Bone marrow (tissue), 2 donors: ENCODE results near the gene CLDN7.
"Not testable (repeated sequence)": the region's sequence is repeated elsewhere in the genome, so short reads cannot be mapped to it uniquely, and the experiment has no call there.

Experiments
- DNase-seq, 2 donors: peaks; one replicate each; lab custom pipeline; 2025; lab: John Stamatoyannopoulos, UW

CLDN7 gene

DNA sequence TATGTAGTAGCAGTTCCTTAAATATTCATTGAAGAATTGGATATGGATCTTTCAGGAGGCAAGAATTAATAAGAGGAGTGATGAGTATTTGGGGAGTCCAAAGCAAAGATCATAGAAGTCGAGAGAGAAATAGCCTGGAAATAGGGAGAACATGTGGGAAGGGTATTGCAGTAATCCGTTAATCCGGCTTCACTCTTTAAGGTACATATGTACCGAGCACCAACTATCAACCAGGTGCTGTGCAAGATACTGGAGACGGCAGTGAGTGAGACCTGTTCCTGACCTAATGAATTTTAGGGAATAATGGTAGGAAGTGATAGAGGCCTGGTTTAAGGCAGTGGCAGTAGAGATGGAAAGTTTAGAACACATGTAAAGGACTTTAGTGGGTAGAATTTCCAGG lies 9.2 kb downstream of the CLDN7 start:
- DNase-seq: no peak

DNA sequence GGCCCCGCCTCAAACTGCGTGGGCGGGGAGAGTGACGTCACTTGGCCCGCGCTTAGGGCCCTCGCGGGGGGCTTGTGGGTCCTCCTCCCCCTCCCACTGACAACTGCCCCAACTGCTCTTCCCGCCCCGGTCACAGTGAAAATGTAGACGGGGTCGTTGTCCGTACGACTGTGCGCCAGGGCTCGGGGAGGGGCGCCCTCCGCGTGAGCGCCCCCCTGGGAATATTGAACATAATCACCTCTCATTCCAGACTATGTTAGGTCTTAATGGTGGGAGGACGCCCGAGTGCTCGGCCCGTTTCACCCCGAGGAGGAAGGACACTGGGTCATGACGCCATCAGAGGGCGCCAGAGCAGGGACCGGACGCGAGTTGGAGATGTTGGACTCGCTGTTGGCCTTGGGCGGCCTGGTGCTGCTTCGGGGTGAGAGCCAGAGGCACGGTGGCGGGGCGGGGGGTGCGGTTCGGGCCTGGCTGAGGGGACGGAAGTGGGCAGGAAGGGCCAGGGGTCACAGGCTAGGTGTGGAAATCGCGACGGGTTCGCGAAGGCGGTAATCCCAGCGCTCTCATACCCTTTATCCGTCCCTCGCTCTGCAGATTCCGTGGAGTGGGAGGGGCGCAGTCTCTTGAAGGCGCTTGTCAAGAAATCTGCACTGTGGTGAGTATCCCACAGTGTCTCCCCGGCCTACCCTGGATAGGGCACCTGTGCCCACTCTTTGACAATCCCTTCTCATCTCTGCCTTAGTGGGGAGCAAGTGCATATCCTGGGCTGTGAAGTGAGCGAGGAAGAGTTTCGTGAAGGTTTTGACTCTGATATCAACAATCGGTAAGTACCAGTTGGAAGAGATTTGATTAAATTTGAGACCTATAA lies 9.9 kb downstream of the CLDN7 start, which contains the start of gene ELP5:
Gene ELP5, plus strand, starts transcription at position 40 of the 868 bp plus-strand sequence. Its CDS starts 336 bp downstream, at position 376.
- peak; percentile 89 to 98 for DNase-seq

DNA sequence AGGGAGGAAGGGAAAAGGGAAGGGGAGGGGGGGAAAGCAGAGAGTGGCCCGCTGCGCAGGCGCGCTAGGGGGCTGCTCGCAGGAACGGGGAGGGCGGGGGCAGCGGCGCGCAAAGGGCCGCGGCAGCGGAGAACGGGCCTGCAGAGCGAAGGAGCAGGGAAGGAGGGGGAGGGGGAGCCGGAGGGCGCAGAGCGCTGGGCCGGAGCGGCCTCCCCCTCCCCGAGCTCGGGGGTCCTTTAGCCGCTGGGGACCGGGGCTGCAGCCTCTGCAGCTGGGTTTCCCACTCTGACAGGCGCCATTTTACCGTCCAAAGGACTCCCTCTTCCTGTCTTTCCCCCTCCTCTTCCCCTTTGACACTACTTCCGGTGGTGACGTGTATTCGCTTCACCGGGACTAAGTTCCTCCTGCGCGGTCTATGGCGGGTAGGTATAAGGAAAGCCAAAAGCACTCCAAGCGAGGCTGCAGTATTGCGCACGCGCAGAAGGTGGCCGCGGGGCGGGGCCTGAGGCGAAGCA lies 10.6 kb downstream of the CLDN7 start, which contains the start of gene CTDNEP1:
Gene CTDNEP1, minus strand, starts transcription at position 74 of the 515 bp plus-strand sequence. CDS start 438 bp downstream, outside the sequence.
- peak; percentile 98 to 99 for DNase-seq

DNA sequence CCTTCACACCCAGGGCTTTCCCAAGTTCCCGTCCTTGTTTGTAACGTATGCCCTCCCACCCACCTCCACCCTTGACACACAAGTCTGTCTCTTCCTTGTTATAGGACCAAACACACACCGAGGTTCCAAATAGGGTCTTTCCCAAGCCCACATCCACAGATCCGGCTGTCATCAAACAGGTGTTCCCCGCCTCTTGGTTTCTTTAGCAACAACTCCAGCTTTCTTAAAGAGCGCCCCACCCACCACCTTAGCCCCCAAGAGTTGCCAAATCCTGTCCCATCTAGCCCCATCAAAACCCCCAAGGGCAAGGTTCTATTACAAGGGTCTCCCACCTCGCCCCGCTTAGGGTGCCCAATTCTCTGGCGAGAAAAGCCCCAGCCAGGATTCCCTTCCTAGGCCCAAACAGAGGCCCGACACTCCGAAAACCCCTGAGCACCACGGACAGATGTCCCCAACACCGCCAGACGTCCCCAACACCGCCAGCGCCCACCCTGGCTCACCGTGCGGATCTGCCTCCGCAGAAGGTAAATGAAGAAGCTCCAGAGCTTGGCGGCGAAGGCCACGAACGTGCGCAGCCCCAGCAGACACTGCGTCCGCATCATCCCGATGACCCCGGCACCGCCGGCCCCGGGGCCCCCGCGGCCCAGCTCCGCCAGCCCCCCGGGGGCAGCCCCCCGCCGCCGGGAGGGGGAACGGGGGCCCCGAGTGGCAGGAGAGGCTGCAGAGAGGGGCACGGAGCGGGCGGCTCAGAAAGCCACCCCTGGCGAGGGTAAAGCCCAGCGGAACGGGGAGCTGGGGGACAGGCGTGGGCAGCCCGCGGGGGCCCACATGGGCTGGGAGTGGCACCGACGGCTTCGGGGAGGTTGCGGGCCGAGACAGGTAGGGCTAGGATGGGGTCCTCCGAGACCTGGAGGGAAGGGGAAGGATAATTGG lies 11.3 kb downstream of the CLDN7 start:
- no peak for DNase-seq

DNA sequence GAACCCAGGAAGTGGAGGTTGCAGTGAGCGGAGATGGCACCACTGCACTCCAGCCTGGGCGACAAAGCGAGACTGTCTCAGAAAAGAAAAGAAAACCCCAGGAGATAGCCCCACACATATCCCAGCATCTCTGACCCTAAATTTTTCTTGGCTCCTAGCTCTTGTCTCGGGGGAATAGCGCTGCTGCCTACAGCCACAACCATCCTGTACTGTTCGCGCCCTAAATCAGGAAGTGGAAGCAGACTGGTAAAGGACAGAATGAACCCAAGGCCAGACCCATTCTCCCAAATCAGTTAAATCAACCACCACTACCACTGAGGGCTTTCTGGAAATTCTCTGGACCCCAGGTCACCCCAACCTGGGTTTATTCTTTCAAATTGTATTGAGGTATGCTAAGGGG lies 12.4 kb downstream of the CLDN7 start:
- DNase-seq: no peak

DNA sequence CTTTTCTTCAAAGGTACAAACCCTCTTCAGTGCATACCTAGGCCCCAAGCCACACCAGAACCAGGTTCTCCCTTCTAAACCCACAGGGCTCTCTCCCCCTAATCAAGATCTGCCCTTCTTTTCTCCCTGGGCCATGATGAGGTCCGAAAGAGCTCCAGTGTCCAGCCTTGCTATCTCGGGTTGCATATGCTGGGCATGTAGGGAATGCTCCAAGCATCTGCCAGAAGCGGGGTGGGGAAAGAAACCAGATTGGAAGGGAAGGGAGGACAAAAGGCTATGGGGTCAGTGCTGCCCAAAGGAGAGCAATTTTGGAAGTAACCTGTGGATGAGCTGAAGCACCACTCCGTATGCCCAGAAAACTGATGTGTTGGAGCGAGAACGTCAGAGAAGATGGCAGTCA lies 13.1 kb downstream of the CLDN7 start:
- DNase-seq: no peak

DNA sequence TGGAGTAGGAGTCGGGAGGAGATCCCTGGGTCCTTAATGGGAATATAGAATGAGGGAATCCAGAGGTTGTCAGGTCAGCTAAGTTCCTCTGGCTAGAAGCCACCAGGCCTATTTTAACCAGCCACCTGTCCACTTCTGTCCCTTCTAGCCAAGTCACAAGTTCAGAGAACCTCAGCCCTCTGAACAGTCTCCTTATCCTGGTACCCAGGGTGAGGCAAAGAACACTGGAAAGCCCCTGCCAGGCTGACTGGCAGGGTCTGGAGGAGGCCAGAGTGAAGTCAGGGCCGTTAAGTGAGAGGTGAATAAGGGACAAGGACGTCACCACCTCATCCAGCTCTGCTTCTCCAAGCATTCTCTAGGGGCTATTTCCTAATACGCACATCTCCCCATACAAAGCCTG lies 13.5 kb downstream of the CLDN7 start:
- no peak for DNase-seq

DNA sequence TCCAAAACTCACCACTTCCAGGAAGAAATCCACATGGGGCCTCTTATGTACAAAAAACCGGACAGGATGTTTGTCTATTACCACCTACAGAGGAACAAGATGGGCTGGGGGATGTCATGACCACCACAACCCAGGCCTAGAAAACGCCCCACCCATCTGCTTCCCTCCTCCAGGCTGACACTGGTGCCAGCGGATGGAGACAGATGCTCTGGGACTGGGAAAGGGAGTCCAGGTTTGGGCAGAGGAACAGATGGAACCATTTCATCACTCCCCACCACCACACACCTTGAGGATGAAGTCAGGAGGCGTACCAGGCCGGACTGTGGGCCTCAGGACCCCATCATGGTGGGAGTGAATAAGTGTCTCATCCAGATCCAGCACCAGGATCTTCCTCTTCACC lies 15.5 kb downstream of the CLDN7 start:
- DNase-seq: no peak

DNA sequence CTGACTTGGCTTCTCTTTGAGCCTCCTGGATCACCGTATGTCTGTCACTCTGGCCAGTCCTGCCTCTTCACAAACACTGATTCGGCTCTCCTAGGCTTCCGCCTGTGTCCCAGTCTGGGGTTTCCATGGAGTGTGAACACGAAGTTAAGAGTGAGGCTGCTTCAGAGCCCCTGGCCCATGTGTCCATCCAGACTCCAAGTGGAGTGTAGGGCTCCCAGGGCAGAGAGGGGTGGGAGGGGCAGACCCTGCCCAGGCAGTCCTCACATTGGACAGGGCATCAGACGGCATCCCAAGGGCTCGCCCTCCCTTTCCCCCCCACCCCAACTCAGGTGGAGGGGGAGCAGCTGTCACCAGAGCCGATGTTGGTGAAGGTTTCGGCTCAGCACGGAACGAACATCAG lies 18.4 kb downstream of the CLDN7 start:
- not testable (repeated sequence) for DNase-seq

DNA sequence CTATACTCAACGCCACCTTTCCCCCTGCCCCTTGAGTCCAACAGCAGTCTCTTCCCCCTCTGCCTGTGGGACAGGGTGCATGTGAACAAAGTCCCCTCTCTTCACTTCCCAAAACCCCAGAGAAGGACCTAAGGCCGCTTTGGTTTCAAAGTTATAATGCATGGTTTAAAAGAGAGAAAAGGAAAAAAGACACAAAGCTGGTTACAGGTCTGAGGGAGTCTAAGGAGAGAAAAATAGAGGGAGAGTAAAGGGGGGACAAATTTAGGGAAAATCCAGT lies 18.9 kb downstream of the CLDN7 start:
- DNase-seq: no peak

DNA sequence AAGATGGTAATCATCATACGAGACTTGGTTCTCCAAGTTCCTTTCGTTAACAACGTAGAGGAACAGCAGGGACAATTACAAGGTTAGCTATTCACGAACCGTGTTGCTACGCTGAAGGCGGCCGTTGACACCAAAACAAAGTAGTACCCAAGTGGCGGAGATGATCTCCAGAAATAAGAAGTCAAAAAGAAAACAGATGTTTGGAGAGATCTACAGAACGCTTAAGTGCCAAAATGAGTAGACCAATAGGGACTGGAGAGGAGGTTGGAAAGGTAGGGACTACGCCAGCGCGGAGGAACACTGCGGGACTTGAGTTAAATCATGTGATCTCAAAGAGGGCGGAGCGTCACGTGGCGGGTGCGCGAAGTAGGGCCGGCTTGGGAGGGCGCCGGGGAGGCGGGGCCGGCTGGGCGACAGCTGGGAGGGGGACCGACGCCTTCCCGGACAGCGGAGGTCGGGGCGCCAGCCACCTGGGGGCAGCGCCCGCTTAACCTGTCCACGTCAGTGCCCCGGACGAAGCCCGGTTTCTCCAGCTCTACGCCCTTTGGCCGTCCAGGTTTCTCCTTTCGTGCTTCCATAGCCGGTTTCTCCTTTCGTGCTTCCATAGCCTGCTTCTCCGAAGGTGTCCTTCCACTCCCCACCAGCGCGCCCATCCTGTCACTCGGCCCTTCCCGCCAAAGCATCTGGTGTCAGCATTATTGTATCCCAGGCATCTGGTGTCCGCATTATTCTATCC lies 19.4 kb downstream of the CLDN7 start:
- DNase-seq: peak; percentile 91 to 94

DNA sequence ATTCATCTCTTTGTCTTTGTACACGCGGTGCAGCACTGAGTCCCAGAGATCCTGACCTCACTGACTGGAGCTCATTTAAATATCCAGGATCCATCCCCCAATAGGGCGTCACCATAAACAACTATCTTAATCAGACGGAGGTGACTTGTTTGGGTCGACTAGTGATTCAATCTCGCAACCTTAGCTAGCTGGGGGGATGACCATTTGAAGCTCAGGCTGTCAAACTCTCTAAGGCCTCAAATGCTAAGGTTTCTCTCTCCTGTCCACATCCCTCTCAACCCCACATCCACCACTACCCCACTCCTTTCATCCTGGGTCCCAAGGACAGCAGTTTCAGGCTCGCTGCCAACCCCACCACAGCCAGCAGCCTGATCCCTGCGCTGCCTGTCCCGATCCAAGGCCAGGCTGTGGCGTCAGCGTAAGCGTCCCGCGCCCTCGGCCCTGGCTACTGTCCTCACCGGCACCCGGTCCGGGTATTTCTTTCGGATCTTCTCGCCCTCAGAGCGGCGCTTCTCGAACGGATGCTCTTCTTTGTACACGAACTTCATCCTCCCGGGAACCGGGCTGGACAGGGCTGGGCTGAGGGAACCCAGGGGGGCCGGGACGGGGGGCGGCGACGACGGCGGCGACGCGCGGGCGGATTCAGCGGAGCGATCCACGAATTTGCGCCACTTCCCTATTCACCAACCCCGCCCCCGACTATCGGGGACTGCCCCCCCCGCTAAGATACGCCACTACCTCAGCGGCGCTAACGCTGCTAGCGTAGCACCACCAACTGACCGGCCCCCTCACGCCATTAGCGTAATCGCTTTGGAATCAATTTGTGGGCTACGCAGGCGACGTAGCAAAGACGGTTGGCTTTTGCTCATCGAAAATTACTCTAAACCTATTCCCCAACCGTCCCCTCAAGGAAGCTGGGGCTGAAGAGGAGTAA lies 20.2 kb downstream of the CLDN7 start, which contains the start of gene GABARAP:
Gene GABARAP, minus strand, starts transcription at position 667 of the 934 bp plus-strand sequence. Its CDS starts 119 bp downstream, at position 548.
- DNase-seq: peak; percentile 86 to 95

DNA sequence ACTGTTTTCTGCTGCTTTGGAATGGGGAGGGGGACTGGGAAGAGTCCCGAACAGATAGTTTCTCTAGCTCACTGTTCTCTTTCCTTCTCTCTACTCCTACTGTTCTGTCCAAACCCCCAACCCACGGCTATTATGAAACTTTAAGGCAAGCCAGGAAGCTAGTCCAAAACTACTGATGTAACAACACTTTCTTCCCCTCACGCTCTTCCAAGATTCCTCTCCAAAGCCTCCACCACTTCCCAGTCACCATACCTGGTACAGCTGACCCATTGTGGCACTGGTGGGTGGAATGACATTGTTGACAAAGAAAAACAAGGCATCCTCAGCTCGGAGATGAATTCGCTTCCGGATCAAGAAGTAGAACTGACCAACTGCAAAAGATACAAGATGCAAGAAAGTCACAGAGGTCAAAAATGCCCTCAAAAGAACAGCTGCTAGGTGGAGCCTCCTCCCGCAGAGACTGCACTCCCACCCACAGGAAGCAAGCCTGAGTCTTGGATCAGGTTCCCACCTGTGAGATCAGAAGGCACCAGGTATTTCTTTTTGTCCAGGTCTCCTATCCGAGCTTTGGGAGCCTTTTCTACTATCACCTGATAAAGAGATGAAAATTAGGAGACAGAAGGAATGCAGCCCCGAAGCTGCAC lies 21.1 kb downstream of the CLDN7 start:
- no peak for DNase-seq

DNA sequence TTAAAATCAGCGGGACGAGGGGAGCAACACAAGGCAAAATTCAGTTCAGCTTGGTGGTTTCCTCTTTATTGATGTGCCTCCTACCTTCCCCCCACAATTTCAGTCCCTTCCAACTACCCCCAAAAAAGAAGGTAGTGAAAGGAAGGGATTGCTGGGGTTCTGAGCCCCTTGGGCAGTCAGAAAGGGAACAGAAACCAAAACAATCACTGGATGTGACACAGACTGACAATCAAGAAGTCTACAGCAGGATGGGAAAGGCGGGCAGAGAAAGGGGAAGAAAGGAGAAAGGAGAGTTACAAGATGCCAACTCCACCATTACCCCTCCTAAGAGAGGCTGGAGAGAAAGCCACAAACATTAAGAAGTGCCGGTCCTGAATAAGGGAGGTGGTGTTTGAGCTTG lies 21.9 kb downstream of the CLDN7 start:
- peak in 1 of 2 donors; percentile 8 for DNase-seq

DNA sequence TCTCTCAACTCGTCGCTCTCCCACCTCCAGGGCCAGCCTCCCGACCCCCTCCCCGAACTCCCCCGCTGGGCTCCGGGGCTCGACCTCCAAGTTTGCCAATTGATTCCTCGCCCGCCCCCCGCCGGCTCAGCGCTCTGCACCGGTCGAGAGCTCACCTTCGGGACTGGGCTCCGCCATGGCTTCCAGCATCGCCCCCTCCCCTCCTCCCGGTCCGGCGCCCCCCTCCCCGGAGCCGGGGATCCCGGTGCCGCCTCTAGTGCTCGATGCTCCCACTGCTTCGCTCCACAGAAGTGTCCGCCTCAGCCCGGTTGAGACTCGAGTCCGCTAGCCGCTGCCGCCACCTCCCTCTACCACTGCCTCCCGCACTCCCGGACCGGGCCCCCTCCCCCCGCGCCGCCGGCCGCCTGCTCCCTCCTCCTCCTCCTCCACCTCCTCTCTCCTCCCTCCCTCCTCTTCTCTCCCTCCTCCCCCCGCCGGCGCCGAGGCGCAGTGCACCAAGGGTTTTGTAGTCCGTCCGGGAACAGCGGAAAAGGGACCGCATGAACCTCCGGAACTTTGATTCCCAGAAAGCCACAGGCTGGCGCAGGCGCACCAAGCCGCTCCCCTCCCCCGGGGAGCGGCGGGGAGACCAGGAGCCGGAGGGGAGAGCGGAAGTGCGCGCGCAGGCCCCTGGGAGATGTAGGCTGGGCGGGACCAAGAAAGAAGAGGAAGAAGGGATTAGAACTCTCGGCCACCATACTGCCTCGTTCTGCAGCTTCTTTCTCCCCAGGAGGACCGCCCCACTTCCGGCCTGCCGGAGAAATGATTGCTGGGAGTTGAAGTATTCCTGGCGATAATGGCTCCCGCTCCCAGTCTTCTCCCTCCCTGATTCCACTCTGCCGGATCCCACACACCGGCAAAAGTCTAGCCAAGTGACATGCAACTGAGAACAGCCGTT lies 22.9 kb downstream of the CLDN7 start, which contains the start of gene PHF23:
Gene PHF23, minus strand, starts transcription at position 367 of the 937 bp plus-strand sequence. Its CDS starts 178 bp downstream, at position 189.
- DNase-seq: peak; percentile 87 to 100

DNA sequence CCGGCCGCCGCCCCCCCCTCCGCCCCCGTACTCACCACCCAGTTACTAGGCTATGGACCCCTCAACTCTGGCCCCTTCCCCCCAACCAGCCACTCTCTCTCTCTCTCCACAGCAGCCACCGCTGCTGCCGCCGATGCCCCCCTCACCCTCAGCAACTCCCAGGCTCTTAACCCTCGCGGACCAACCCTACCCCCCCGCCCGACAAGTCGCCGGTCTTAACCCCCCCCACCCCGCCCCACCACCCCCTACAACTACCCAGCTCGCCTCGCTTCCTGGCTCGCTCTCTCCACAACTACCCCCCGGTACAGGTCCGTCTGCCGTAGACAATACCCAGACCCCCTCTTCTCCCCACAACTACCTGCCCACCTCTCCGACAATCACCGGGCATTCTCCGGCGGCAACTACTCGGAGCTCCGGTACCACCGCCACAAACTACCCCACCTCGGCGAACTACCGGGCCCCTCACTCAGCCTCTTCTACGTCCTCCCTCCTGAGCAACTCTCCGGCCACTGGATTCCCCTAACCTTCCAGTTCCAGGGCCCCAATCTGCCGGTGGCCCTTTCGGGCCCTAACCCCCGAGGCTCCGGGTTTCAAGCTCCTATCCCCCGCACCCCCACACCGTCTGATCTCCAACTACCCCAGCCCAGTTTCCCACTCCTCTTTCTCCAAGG lies 23.7 kb downstream of the CLDN7 start:
- DNase-seq: no peak

DNA sequence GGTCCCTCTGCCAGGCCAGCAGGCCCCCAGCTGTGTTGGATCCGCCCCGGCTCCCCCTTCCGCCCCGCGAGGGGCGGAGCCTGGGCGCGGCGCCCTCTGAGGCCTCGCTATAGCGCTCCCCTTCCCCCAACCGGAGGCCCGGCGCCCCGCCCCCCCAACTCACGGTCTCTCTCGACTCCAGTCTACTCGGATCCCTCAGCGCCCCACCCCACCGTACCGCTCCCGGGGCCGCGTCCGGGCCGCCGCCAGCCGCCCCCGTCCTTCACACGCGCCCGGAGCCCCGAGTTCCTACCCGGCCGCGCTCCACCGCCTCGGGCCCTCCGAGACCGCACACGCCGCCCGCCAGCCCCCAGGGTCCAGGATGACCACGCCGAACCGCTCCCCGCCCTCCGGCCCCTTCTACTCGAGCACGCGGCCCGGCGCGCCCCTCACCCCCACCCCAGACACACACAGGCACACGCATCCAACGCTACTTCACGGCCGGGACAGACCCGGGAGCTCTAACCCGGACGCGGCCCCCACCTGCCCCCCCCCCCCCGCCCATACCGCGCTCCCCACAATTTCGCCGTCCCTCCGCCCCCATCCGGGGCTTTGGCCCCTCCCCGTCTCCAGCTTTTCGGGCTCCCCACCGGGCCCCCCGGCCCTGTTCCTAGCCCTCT lies 24.4 kb downstream of the CLDN7 start:
- peak in 1 of 2 donors; percentile 44 for DNase-seq
